B cell (primary cell): ENCODE results near the gene CSDE1. TPM values are rescaled to one million over a fixed set of nuclear protein-coding genes. Genes with fewer than 3 reads are reported as not detected.

Experiments used
- ATAC-seq: fragments of 200-7000 bp; cut with Tn5 transposase; one replicate; pipeline ENCODE4 v1.10.0; 2021; ENCODE audit warnings: low read depth, mild to moderate bottlenecking, moderate number of reproducible peaks, moderate library complexity
- CTCF ChIA-PET: fragments of 350-600 bp; sonication (Branson Sonifier 250); formaldehyde crosslinking; loops from one replicate; lab custom pipeline; 2021; ENCODE audit warnings: antibody characterized with exemption, inconsistent platforms; lab: Charles Lee
- POLR2A ChIA-PET: fragments of 350-600 bp; sonication (Branson Sonifier 250); formaldehyde crosslinking; loops from one replicate; lab custom pipeline; 2021; ENCODE audit warnings: antibody characterized with exemption; lab: Charles Lee
- DNase-seq: peaks from one replicate; pipeline ENCODE4 v3.0.0; 2013
- H2AFZ ChIP-seq: 2 replicates; pipeline ENCODE4 v1.6.1; 2012; ENCODE audit warnings: mild to moderate bottlenecking, low read depth, low read length; ENCODE audit not compliant: insufficient read depth, poor library complexity, severe bottlenecking
- H3K27ac ChIP-seq, 2 donors: 1 replicate in 1 of 2; 2 replicates in 1 of 2; pipeline ENCODE4 v1.5.1; 2012 to 2013; ENCODE audit warnings: low read length in 2 of 2, mild to moderate bottlenecking in 2 of 2, moderate library complexity in 1 of 2
- H3K27me3 ChIP-seq, 4 experiments: fragments of 200-600 bp in 1 of 4; sonication (generic) in 1 of 4; replicated peaks in 1 of 4; 1 replicate in 2 of 4; 2 replicates in 2 of 4; pipeline versions ENCODE4 v1.6.1 to v1.7.0; 2013 to 2016; ENCODE audit warnings: low read length in 3 of 4, mild to moderate bottlenecking in 2 of 4, mixed read lengths in 1 of 4, moderate library complexity in 1 of 4; ENCODE audit not compliant: insufficient read depth in 4 of 4, control insufficient read depth in 3 of 4; ENCODE audit errors: control extremely low read depth in 1 of 4
- H3K36me3 ChIP-seq, 2 experiments: replicated peaks in 1 of 2; 1 replicate in 1 of 2; 2 replicates in 1 of 2; pipeline versions ENCODE4 v1.6.1 to v1.7.1; 2013; ENCODE audit warnings: low read length in 1 of 2; ENCODE audit not compliant: insufficient read depth in 2 of 2, control insufficient read depth in 1 of 2; ENCODE audit errors: control extremely low read depth in 1 of 2, extremely low read depth in 1 of 2
- H3K4me1 ChIP-seq, 2 donors: fragments of 200-600 bp in 1 of 2; sonication (generic) in 1 of 2; 1 replicate in 1 of 2; 2 replicates in 1 of 2; pipeline versions ENCODE4 v1.5.1 to v1.6.1; 2013 to 2017; ENCODE audit warnings: low read length in 2 of 2; ENCODE audit not compliant: control insufficient read depth in 2 of 2, insufficient read depth in 2 of 2
- H3K4me2 ChIP-seq: replicated peaks from 2 replicates; pipeline ENCODE3; 2012; ENCODE audit warnings: mild to moderate bottlenecking, low read depth, low read length; ENCODE audit not compliant: poor library complexity, severe bottlenecking
- H3K4me3 ChIP-seq, 5 experiments: fragments of 200-600 bp in 1 of 5; sonication (generic) in 1 of 5; 1 replicate in 3 of 5; 2 replicates in 2 of 5; pipeline versions ENCODE4 v1.5.1 to v1.7.0; 2011 to 2016; ENCODE audit warnings: low read length in 4 of 5, mild to moderate bottlenecking in 4 of 5, low read depth in 2 of 5, control low read depth in 1 of 5, moderate library complexity in 1 of 5; ENCODE audit not compliant: insufficient read depth in 1 of 5; ENCODE audit errors: control extremely low read depth in 1 of 5, extremely low read depth in 1 of 5
- H3K79me2 ChIP-seq: fragments of 200-600 bp; sonication (generic); one replicate; pipeline ENCODE4 v1.6.0; 2016; ENCODE audit warnings: low read length; ENCODE audit not compliant: control insufficient read depth, insufficient read depth
- H3K9ac ChIP-seq: fragments of 200-600 bp; sonication (generic); 2 replicates; pipeline ENCODE4 v1.6.1; 2017; ENCODE audit warnings: mild to moderate bottlenecking, low read length, moderate library complexity
- H3K9me3 ChIP-seq, 3 donors: one replicate each; pipeline versions ENCODE4 v1.6.1 to v1.7.1; 2013; ENCODE audit warnings: low read length in 2 of 3; ENCODE audit not compliant: control insufficient read depth in 2 of 3, insufficient read depth in 1 of 3; ENCODE audit errors: control extremely low read depth in 1 of 3
- H4K20me1 ChIP-seq: 2 replicates; pipeline ENCODE4 v1.6.0; 2012; ENCODE audit warnings: mild to moderate bottlenecking, low read length; ENCODE audit not compliant: insufficient read depth, control insufficient read depth, poor library complexity, severe bottlenecking
- H3K27ac Mint-ChIP-seq: one replicate; pipeline ENCODE4 v1.8.0; 2021; ENCODE audit warnings: mixed read lengths
- H3K27me3 Mint-ChIP-seq: one replicate; pipeline ENCODE4 v1.8.0; 2021; ENCODE audit warnings: mixed read lengths
- H3K4me1 Mint-ChIP-seq: one replicate; pipeline ENCODE4 v1.8.0; 2021; ENCODE audit warnings: mixed read lengths
- H3K4me3 Mint-ChIP-seq: one replicate; pipeline ENCODE4 v1.8.0; 2021; ENCODE audit warnings: mixed read lengths
- H3K9me3 Mint-ChIP-seq: one replicate; pipeline ENCODE4 v1.8.0; 2022; ENCODE audit warnings: mixed read lengths; ENCODE audit not compliant: insufficient read depth
- EZH2 ChIP-seq: IDR thresholded peaks from 2 replicates; pipeline ENCODE4 v1.6.1; 2012; ENCODE audit warnings: borderline replicate concordance, low read depth, mild to moderate bottlenecking, moderate library complexity, low read length; ENCODE audit not compliant: insufficient read depth, poor library complexity, severe bottlenecking
- WGBS: methylation state at CpG from one replicate; pipeline ENCODE4 v1.1.5; 2013; ENCODE audit warnings: missing lambda C conversion rate; ENCODE audit not compliant: insufficient coverage; 5-methylcytosine and 5-hydroxymethylcytosine counted together
- intact Hi-C: fragments of 100-400 bp; cut with micrococcal nuclease; formaldehyde crosslinking; loops from one replicate; pipeline ENCODE4 v1.10.0; 2022
- polyA plus RNA-seq: library from polyadenylated mRNA; depleted of rRNA; stranded (reverse); fragments of >200 nt; gene quantifications from 2 replicates; pipeline ENCODE4 v1.2.3, GENCODE V29; 2012
- total RNA-seq, 2 donors: library from RNA; stranded (reverse); fragments of 120-200 nt in 1 of 2; gene quantifications; 1 replicate in 1 of 2; 2 replicates in 1 of 2; pipeline versions ENCODE4 v1.2.3 to v1.2.4, GENCODE V29; 2013 to 2022
- TF ChIP-seq, protein P1 (sequence below): fragments of 200-600 bp; IDR thresholded peaks from one replicate; pipeline ENCODE4 v1.8.0; 2022; ENCODE audit warnings: antibody characterized with exemption, mild to moderate bottlenecking

CSDE1 gene
- total and polyA plus RNA-seq, 2 donors (not counting 1 experiment from before 2014, with no cell fraction given), result 114 to 454 TPM

GRCh38 chr1:114694540-114695310 is 63.1 kb downstream of the CSDE1 start:
- Histone ChIP-seq H3K79me2 (no peaks in the 10 kb centered on the region), H3K27me3 (peaks cover 0 to 3% (median 0%) of the 10 kb centered on the region in 4 experiments), H3K27ac (no peak overlapping the region), H3K4me3 (no peak overlapping the region), H3K9ac (no peak overlapping the region), H3K36me3 (no peaks in the 10 kb centered on the region), H3K9me3 (no peaks in the 10 kb centered on the region), H2AFZ (no peak overlapping the region), H3K4me2 (no peak overlapping the region), H4K20me1 (no peaks in the 10 kb centered on the region), H3K4me1 (no peaks in the 10 kb centered on the region)
- ChIA-PET CTCF (no interaction called here), POLR2A (no interaction called here)
- H3K27ac Mint-ChIP-seq, result no peak overlapping the region
- WGBS, result 100% methylated on average over 2 of the region's 9 CpGs
- H3K4me1 Mint-ChIP-seq, result no peaks in the 10 kb centered on the region
- TF ChIP-seq, protein P1, sequence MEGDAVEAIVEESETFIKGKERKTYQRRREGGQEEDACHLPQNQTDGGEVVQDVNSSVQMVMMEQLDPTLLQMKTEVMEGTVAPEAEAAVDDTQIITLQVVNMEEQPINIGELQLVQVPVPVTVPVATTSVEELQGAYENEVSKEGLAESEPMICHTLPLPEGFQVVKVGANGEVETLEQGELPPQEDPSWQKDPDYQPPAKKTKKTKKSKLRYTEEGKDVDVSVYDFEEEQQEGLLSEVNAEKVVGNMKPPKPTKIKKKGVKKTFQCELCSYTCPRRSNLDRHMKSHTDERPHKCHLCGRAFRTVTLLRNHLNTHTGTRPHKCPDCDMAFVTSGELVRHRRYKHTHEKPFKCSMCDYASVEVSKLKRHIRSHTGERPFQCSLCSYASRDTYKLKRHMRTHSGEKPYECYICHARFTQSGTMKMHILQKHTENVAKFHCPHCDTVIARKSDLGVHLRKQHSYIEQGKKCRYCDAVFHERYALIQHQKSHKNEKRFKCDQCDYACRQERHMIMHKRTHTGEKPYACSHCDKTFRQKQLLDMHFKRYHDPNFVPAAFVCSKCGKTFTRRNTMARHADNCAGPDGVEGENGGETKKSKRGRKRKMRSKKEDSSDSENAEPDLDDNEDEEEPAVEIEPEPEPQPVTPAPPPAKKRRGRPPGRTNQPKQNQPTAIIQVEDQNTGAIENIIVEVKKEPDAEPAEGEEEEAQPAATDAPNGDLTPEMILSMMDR, result no peak
- TF ChIP-seq EZH2, result no peak
- intact Hi-C loops, result no loop called here
- no peaks in the 10 kb centered on the region for H3K9me3 Mint-ChIP-seq
- no peak overlapping the region for H3K4me3 Mint-ChIP-seq
- peaks cover 36% of the 10 kb centered on the region for H3K27me3 Mint-ChIP-seq
- DNase-seq (no peak), ATAC-seq (no peak)

DNA sequence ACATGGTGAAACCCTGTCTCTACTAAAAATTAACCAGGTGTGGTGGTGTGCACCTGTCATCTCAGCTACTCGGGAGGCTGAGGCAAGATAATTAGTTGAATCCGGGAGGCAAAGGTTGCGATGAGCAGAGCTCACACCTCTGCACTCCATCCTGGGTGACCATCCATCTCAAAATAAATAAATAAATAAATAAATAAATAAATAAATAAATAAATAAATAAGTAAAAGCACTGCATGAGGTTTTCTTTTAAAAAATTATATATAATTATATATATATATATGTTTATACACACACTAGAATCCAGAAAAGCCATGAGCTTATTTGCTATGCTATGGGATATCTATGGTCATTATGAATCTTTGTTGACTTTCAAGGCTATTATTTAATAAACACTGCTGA is 64.8 kb downstream of the CSDE1 start:
- POLR2A ChIA-PET, result no interaction called here
- Mint-ChIP-seq H3K27me3 (peaks cover 39% of the 10 kb centered on the region), H3K27ac (no peak overlapping the region), H3K4me1 (no peaks in the 10 kb centered on the region), H3K9me3 (no peaks in the 10 kb centered on the region), H3K4me3 (no peak overlapping the region)
- Histone ChIP-seq H3K27ac (no peak overlapping the region), H3K9me3 (no peaks in the 10 kb centered on the region), H4K20me1 (no peaks in the 10 kb centered on the region), H3K36me3 (no peaks in the 10 kb centered on the region), H3K27me3 (peaks cover 0 to 12% (median 6%) of the 10 kb centered on the region in 4 experiments), H3K9ac (no peak overlapping the region), H3K79me2 (no peaks in the 10 kb centered on the region), H3K4me3 (no peak overlapping the region), H2AFZ (no peak overlapping the region), H3K4me2 (no peak overlapping the region), H3K4me1 (no peaks in the 10 kb centered on the region)
- 100% methylated on average over 1 of the region's 3 CpGs for WGBS
- TF ChIP-seq, protein P1, result no peak
- no peak for TF ChIP-seq EZH2
- ATAC-seq (no peak), DNase-seq (no peak)
- intact Hi-C loops, result no loop called here
- CTCF ChIA-PET, result interaction anchor here (1.1 kb wide), 1 partner anchor 14 kb away, joined by 3 read pairs; no protein-coding TSS in a partner anchor
